Kidney (tissue), 14 donors: ENCODE data around the gene SLC51A. TPM values are rescaled to one million over a fixed set of nuclear protein-coding genes. Genes with fewer than 3 reads are reported as not detected.

Source experiments
- DNase-seq, 5 donors: peaks; one replicate each; pipeline ENCODE4 v3.0.0-alpha.2; 2013 to 2020
- FAIRE-seq: peaks from 2 replicates; lab custom pipeline; 2012; peaks lifted over from hg19 to GRCh38; lab: Jason Lieb, UNC
- H3K27ac ChIP-seq, 2 donors: one replicate each; pipeline ENCODE4 v1.7.0; 2013; ENCODE audit warnings: low read depth in 2 of 2, low read length in 2 of 2, inconsistent platforms in 1 of 2
- H3K27me3 ChIP-seq: one replicate; pipeline ENCODE4 v1.7.1; 2013; ENCODE audit warnings: low read length, inconsistent platforms; ENCODE audit not compliant: control insufficient read depth, insufficient read depth
- H3K36me3 ChIP-seq, 3 donors: one replicate each; pipeline versions ENCODE4 v1.7.0 to v1.7.1; 2013; ENCODE audit warnings: low read length in 3 of 3, control low read depth in 1 of 3, inconsistent platforms in 1 of 3; ENCODE audit not compliant: insufficient read depth in 3 of 3, control insufficient read depth in 2 of 3
- H3K4me1 ChIP-seq, 3 donors: one replicate each; pipeline versions ENCODE4 v1.7.0 to v1.7.1; 2013; ENCODE audit warnings: low read length in 3 of 3, inconsistent platforms in 1 of 3, low read depth in 1 of 3; ENCODE audit not compliant: control insufficient read depth in 2 of 3, insufficient read depth in 2 of 3
- H3K4me3 ChIP-seq, 3 donors: one replicate each; pipeline versions ENCODE4 v1.7.0 to v1.8.1; 2013; ENCODE audit warnings: low read length in 3 of 3, control low read depth in 1 of 3, inconsistent platforms in 1 of 3
- H3K9ac ChIP-seq, 3 donors: one replicate each; pipeline versions ENCODE4 v1.7.0 to v1.7.1; 2013; ENCODE audit warnings: low read length in 3 of 3, control low read depth in 1 of 3, inconsistent platforms in 1 of 3
- H3K9me3 ChIP-seq, 3 donors: one replicate each; pipeline versions ENCODE4 v1.7.0 to v1.7.1; 2013; ENCODE audit warnings: low read length in 3 of 3, control low read depth in 1 of 3, inconsistent platforms in 1 of 3; ENCODE audit not compliant: control insufficient read depth in 2 of 3, insufficient read depth in 1 of 3
- intact Hi-C: fragments of 100-400 bp; cut with DNase I; formaldehyde crosslinking; loops from one replicate; pipeline ENCODE4 v1.11.1; 2022
- polyA plus RNA-seq: library from polyadenylated mRNA; stranded (reverse); fragments of 350-450 nt; fragmentation: Illumina TruSeq; extraction: RNeasy Lipid Tissue Mini Kit (QIAGEN cat#74804); gene quantifications from one replicate; pipeline ENCODE4 v1.2.3, GENCODE V29; 2014; ENCODE audit warnings: low read depth, low replicate concordance; ENCODE audit not compliant: insufficient read depth
- total RNA-seq: library from RNA; stranded (reverse); fragmentation: NEBNext Ultra II Directional; extraction: Animal tissue kit (Norgen Biotek cat#: 25700); gene quantifications from one replicate; pipeline ENCODE4 v1.2.1, GENCODE V29; 2021
- TF ChIP-seq, protein P1 (sequence below): IDR thresholded peaks from 3 replicates; pipeline ENCODE4 v1.5.1; 2012; ENCODE audit warnings: mild to moderate bottlenecking, moderate library complexity, borderline replicate concordance; ENCODE audit not compliant: insufficient read depth; ENCODE audit errors: extremely low read depth
- donor health status: control.
- donor health status: control.
- donor health status: control.
- donor health status: control.
- donor health status: control.
- donor health status: DM: yes; HTN: yes; CAD: no.
- donor health status: Normal renal cell carcinoma (clear cell type).

SLC51A gene
- total and polyA plus RNA-seq, 2 donors from 2014 or later = 0.98 to 6.5 TPM

DNA sequence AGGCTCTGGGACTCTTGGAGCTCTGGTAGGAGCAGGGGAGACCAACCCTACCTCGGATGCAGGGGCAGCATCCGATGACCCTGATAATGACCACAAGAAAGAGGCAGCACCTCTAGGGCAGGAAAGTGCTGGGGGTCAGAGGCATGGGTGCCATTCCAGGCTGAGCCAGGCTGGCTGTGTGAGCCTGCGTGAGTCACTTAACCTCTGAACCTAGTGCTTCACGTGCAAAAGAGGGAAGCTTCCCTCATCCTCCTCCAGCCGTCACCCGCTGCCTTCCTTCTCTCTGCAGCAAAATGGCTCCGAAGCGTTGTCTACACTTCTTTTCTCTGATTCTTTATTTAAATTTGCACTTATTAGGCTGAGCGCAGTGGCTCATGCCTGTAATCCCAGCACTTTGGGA is 40.6 kb upstream of the SLC51A start:
- H3K4me3 ChIP-seq = no peak overlapping the region
- DNase-seq (no peak), FAIRE-seq (no peak)
- H3K9me3 ChIP-seq = no peaks in the 10 kb centered on the region
- no peak overlapping the region for H3K27ac ChIP-seq
- intact Hi-C loops = no loop called here
- H3K36me3 ChIP-seq = no peaks in the 10 kb centered on the region
- no peaks in the 10 kb centered on the region for H3K27me3 ChIP-seq
- TF ChIP-seq, protein P1, sequence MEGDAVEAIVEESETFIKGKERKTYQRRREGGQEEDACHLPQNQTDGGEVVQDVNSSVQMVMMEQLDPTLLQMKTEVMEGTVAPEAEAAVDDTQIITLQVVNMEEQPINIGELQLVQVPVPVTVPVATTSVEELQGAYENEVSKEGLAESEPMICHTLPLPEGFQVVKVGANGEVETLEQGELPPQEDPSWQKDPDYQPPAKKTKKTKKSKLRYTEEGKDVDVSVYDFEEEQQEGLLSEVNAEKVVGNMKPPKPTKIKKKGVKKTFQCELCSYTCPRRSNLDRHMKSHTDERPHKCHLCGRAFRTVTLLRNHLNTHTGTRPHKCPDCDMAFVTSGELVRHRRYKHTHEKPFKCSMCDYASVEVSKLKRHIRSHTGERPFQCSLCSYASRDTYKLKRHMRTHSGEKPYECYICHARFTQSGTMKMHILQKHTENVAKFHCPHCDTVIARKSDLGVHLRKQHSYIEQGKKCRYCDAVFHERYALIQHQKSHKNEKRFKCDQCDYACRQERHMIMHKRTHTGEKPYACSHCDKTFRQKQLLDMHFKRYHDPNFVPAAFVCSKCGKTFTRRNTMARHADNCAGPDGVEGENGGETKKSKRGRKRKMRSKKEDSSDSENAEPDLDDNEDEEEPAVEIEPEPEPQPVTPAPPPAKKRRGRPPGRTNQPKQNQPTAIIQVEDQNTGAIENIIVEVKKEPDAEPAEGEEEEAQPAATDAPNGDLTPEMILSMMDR = no peak
- peaks cover 0 to 4% (median 0%) of the 10 kb centered on the region in 3 donors for H3K4me1 ChIP-seq
- no peak overlapping the region for H3K9ac ChIP-seq

DNA sequence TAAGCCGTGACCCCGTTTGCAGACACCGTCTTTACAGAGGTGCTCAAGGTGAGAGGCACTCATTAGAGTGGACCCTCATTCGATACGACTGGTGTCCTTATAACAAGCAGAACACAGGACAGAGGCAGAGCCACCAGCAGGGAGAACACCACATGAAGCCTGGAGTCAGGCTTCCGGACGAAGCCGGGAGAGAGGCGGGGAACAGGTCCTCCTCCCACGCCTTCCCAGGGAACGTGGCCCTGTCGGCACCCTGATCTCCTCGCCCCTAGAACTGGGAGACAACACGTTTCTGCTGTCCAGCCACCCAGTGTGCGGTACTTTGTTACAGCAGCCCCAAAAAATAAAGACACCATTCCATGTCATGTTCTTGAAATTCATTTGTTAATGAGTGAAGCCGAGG is 38.8 kb upstream of the SLC51A start:
- intact Hi-C loops = no loop called here
- peak in 2 of 5 donors; percentile 43 to 47 for DNase-seq
- H3K9me3 ChIP-seq = no peaks in the 10 kb centered on the region

DNA sequence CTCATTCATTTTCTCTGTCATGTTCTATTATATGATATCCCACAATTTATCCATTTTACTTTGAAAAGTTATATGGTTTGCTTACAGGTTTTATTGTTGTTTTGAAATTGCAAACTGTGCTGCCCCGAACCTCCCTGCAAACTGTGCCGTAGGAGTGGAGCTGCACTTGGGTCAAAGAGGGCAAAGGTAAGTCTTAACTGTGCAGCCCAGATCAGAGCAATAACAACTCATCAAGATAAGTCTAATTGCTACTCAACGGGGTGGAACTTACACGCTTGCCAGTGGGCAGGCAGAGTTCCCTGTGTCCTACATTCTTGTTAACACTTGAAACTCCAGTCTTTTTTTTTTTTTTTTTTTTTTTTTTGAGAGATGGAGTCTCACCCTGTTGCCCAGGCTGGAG is 38.4 kb upstream of the SLC51A start:
- Histone ChIP-seq H3K27ac (peak overlapping the region in 1 of 2 donors; percentile 28), H3K9ac (no peak overlapping the region), H3K9me3 (no peaks in the 10 kb centered on the region), H3K27me3 (no peaks in the 10 kb centered on the region), H3K4me1 (peaks cover 0 to 4% (median 0%) of the 10 kb centered on the region in 3 donors), H3K4me3 (no peak overlapping the region), H3K36me3 (no peaks in the 10 kb centered on the region)
- TF ChIP-seq, protein P1 = no peak
- intact Hi-C loops = no loop called here
- DNase-seq (peak in 1 of 5 donors; percentile 42), FAIRE-seq (no peak)

More for the DNA sequence above, 38.8 kb upstream of the SLC51A start:
- peaks cover 0 to 4% (median 0%) of the 10 kb centered on the region in 3 donors for H3K4me1 ChIP-seq
- no peaks in the 10 kb centered on the region for H3K36me3 ChIP-seq
- peak overlapping the region in 1 of 2 donors; percentile 28 for H3K27ac ChIP-seq
- FAIRE-seq = no peak
- H3K27me3 ChIP-seq = no peaks in the 10 kb centered on the region
- H3K4me3 ChIP-seq = no peak overlapping the region
- TF ChIP-seq, protein P1 = no peak
- H3K9ac ChIP-seq = no peak overlapping the region

DNA sequence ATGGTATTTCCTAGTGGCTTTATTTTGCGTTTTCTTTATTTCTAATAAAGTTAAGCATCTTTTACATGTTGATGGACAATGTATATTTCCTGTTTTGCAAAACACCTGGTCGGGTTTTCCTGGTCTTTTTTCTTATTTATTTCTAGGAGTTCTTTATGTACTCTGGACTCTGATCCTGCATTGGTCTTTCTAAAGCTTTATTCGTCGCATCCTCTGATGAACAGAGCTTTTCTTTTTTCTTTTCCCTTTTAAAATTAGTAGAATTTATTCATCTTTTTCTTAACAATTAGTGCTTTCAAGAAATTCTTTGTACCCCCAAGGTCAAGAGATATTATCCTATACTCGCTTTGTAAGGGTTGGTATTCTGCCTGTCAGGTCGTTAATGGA is 37.3 kb upstream of the SLC51A start:
- FAIRE-seq (no peak), DNase-seq (no peak)
- H3K36me3 ChIP-seq = no peaks in the 10 kb centered on the region
- no peaks in the 10 kb centered on the region for H3K27me3 ChIP-seq
- no peaks in the 10 kb centered on the region for H3K9me3 ChIP-seq
- H3K27ac ChIP-seq = no peak overlapping the region
- intact Hi-C loops = no loop called here
- TF ChIP-seq, protein P1 = no peak
- peak overlapping the region in 1 of 3 donors; percentile 36 for H3K9ac ChIP-seq
- peaks cover 0 to 4% (median 0%) of the 10 kb centered on the region in 3 donors for H3K4me1 ChIP-seq
- H3K4me3 ChIP-seq = no peak overlapping the region
